Astrocyte of the spinal cord (primary cell): Measurements from ENCODE around the gene OR52E8.

Experiments
- DNase-seq: peaks from one replicate; pipeline ENCODE4 v3.0.0; 2011; ENCODE audit warnings: low read depth, low spot score
- H3K4me3 ChIP-seq: 2 replicates; pipeline ENCODE4 v1.5.1; 2011; ENCODE audit warnings: low read depth, mild to moderate bottlenecking, low read length, moderate library complexity
- in situ Hi-C: cut with HindIII; loops from 2 replicates; pipeline ENCODE4 v1.10.0; 2017; ENCODE audit warnings: low sequenced_read_pairs
- TF ChIP-seq, protein P1 (sequence below): IDR thresholded peaks from 2 replicates; pipeline ENCODE4 v1.5.1; 2012; ENCODE audit warnings: low read depth, mild to moderate bottlenecking, low read length, inconsistent platforms

Gene OR52E8

DNA sequence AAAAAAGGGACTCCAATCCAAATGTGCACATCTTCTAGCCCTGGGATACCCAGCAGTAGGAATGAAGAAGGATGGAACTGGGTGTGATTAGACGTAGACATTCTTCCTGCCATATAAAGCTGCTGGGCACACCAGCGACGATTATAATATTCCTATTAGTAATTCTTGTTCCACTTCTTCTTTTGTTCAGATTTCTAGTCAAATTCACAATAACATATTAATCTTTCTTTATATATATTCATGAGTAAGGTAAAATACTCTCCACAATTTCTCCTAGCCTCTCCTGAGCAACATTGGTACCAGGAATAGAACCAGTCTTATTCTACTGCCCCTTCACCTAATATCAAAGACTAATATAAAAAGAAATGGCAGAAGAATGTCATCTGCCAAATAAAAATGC is at the start of gene OR52E8:
Gene OR52E8 (minus strand): TSS at position 101 of the 400 bp plus-strand sequence. CDS start 0 bp downstream, at position 101.
- no peak within 1 kb of the TSS for H3K4me3 ChIP-seq
- no peak for DNase-seq
- in situ Hi-C loops: no loop called here
- TF ChIP-seq, protein P1, sequence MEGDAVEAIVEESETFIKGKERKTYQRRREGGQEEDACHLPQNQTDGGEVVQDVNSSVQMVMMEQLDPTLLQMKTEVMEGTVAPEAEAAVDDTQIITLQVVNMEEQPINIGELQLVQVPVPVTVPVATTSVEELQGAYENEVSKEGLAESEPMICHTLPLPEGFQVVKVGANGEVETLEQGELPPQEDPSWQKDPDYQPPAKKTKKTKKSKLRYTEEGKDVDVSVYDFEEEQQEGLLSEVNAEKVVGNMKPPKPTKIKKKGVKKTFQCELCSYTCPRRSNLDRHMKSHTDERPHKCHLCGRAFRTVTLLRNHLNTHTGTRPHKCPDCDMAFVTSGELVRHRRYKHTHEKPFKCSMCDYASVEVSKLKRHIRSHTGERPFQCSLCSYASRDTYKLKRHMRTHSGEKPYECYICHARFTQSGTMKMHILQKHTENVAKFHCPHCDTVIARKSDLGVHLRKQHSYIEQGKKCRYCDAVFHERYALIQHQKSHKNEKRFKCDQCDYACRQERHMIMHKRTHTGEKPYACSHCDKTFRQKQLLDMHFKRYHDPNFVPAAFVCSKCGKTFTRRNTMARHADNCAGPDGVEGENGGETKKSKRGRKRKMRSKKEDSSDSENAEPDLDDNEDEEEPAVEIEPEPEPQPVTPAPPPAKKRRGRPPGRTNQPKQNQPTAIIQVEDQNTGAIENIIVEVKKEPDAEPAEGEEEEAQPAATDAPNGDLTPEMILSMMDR: no peak

DNA sequence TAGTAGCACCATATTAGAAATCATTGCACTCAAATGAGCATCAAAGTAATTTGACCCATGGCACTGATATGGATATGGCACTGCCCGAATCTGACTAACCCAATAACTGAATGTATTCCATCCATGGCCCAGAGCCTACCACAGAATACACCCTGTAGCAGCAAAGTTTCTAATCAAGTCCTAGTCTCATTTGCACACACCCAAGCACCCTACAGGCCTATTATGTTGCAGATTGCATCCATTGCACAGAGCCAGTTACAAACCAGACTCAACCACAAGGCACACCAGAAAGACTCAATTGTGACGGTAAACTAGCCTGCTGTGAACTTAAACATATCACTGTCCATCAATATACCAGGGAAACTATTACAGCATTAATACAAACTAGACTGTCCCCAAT is 42.0 kb upstream of the OR52E8 start:
- no peak overlapping the region for H3K4me3 ChIP-seq
- DNase-seq: no peak
- in situ Hi-C loops: no loop called here
- TF ChIP-seq, protein P1: no peak

DNA sequence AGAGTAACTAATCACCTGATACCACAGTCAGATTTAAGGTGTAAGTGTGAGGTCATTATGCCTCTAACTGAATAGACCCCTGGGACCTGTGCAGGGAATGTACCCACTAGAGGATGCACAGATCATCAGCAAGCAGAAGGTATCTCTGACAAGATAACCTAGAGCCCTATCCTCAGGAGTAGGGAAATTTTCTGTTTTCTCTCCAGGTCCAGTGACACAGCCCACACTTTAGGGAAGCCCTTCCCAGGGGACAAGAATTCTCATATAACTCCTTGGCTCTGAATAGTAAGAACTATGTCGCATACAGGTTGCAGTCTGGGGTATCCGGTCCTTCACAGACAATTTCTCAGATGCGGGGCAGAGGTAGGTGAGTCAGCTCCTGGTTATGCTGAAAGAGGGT is 35.4 kb upstream of the OR52E8 start, which contains the start of gene OR52E5:
Gene OR52E5 (plus strand): TSS at position 301 of the 400 bp plus-strand sequence. CDS start 7,569 bp downstream, outside the sequence.
- in situ Hi-C loops: no loop called here
- H3K4me3 ChIP-seq: no peak within 1 kb of the TSS
- TF ChIP-seq, protein P1: no peak
- no peak for DNase-seq

DNA sequence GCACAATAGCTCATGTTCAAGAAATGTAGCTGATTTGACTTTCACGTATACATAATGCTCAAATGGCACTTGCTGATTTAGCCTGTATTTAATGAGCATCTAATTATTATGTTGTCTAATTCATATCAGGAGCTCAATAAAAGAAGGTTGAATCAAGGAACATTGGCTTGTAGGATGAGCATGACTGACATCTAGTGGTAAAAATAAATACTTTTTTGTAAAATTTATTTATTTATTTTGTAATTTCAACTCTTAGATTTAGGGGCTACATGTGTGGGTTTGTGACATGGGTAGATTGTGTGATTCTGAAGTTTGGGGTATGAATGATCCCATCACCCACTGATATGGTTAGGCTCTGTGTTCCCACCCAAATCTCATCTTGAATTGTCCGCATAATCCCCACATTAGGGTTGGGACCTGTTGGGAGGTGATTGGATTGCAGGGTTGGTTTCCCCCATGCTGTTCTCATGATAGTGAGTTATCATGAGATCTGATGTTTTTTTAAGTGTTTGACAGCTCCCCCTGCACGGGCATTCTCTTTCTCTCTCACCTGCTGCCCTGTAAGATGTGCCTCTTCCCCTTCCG is 33.8 kb upstream of the OR52E8 start:
- in situ Hi-C loops: no loop called here
- peak; percentile 4 for DNase-seq
- TF ChIP-seq, protein P1: peak; percentile 24
- H3K4me3 ChIP-seq: no peak overlapping the region

DNA sequence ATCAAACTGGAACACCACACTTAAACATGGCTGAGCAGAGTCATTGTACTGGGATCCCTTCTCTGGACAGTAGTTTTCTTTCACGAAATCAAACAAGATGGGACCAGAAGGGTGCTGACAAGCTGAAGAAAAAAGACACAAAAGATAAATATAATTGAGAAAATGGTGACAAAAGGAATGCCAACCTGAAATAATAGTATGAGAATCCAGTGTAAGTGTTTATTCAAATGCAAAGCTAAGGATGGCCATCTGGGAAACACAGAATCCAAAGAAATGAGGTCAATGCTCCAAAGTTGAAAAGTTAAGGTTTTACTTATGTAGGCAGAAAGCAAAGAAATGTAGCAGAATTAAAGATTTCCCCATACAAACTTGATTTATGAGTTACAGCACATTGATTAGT is 30.2 kb upstream of the OR52E8 start:
- in situ Hi-C loops: no loop called here
- no peak overlapping the region for H3K4me3 ChIP-seq
- DNase-seq: no peak
- TF ChIP-seq, protein P1: no peak

DNA sequence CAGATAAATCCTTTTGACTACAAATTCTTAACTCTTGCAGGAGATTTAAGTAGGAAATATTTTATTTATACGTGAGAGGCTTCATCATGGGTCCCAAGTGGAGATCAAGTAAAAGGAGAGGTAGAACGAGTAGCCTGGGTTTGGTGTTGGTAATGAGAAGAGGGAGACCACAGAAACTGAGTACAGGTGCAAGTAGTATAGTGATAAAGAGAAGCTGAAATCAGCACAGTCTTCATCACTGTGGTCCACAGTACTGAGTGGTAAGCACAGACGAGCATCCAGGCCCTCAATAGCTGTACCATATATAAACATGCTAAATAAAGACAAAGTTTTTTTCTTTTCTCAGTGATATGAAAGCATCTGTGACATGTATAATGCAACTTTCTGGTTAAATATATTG is 29.7 kb upstream of the OR52E8 start:
- TF ChIP-seq, protein P1: no peak
- in situ Hi-C loops: no loop called here
- H3K4me3 ChIP-seq: no peak overlapping the region
- DNase-seq: no peak
